Measurements from ENCODE around the gene CDCA8. TPM values are rescaled to one million over a fixed set of nuclear protein-coding genes. Genes with fewer than 3 reads are reported as not detected.

The CDCA8 gene
- total RNA-seq, 1 experiment from 2014 or later = 51.7 TPM

DNA sequence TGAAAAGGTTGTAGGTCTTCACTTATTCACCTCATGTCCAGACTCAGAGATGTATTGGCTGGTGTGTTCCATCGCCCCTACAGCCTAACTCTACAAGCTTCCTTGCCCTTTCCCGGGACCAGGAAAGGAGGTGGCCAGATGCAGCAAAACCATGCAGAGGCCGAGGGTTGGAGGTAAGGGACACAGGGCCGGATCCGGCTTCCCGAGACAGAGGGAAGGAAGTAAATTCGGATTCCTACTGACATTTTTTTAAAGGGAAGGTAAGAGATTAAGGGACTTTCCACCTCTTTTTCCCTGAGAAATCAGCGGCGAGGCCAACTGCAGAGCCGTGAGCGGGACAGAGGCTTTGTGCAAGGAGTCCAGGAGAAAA, 59.9 kb downstream of the CDCA8 start (continued):
- TF ChIP-seq, protein P1, sequence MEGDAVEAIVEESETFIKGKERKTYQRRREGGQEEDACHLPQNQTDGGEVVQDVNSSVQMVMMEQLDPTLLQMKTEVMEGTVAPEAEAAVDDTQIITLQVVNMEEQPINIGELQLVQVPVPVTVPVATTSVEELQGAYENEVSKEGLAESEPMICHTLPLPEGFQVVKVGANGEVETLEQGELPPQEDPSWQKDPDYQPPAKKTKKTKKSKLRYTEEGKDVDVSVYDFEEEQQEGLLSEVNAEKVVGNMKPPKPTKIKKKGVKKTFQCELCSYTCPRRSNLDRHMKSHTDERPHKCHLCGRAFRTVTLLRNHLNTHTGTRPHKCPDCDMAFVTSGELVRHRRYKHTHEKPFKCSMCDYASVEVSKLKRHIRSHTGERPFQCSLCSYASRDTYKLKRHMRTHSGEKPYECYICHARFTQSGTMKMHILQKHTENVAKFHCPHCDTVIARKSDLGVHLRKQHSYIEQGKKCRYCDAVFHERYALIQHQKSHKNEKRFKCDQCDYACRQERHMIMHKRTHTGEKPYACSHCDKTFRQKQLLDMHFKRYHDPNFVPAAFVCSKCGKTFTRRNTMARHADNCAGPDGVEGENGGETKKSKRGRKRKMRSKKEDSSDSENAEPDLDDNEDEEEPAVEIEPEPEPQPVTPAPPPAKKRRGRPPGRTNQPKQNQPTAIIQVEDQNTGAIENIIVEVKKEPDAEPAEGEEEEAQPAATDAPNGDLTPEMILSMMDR (IDR thresholded peaks at IDR 0.05 in 2 of 3, conservative IDR thresholded peaks at IDR 0.05 in 1 of 3; ENCODE audit: borderline replicate concordance in 1 of 3, insufficient read depth in 1 of 3, low read depth in 2 of 3, low read length in 2 of 3) = no peak
- TF ChIP-seq CBX3 (IDR thresholded peaks at IDR 0.05; ENCODE audit: low read depth) (no peak), ZNF274 (IDR thresholded peaks at IDR 0.05; ENCODE audit: low read depth, low read length) (no peak), FOSL1 (IDR thresholded peaks at IDR 0.05; ENCODE audit: low read depth) (no peak), CEBPB (IDR thresholded peaks at IDR 0.05; ENCODE audit: low read depth) (no peak), POLR2AphosphoS5 (IDR thresholded peaks at IDR 0.05; ENCODE audit: low read depth, low read length) (no peak), EGR1 (IDR thresholded peaks at IDR 0.05; ENCODE audit: low read depth) (no peak), JUND (IDR thresholded peaks at IDR 0.05) (no peak), ELF1 (IDR thresholded peaks at IDR 0.05; ENCODE audit: borderline replicate concordance, low read depth) (no peak), SIN3A (IDR thresholded peaks at IDR 0.05; ENCODE audit: low read depth) (no peak), ZFX (IDR thresholded peaks at IDR 0.05) (no peak)
- TF ChIP-seq, protein P2, sequence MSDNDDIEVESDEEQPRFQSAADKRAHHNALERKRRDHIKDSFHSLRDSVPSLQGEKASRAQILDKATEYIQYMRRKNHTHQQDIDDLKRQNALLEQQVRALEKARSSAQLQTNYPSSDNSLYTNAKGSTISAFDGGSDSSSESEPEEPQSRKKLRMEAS (IDR thresholded peaks at IDR 0.05) = no peak
- TF ChIP-seq, protein P3, sequence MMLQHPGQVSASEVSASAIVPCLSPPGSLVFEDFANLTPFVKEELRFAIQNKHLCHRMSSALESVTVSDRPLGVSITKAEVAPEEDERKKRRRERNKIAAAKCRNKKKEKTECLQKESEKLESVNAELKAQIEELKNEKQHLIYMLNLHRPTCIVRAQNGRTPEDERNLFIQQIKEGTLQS (IDR thresholded peaks at IDR 0.05) = no peak

- H3K4me3 ChIP-seq (replicated peaks in 1 of 2; ENCODE audit: low read depth in 1 of 2, low read length in 2 of 2) = peak overlapping the region; percentile 51 to 61
- H3K9me3 ChIP-seq (ENCODE audit: control insufficient read depth in 1 of 2, insufficient read depth in 1 of 2, low read depth in 1 of 2, low read length in 2 of 2) = no peaks in the 10 kb centered on the region
- H3K79me2 ChIP-seq (ENCODE audit: insufficient read depth, low read length) = no peaks in the 10 kb centered on the region
- ChIA-PET POLR2A (no interaction called here), RAD21 (ENCODE audit: low non-redundant PET in 1 of 2, low total read pairs in 2 of 2, uncharacterized antibody in 2 of 2, unreplicated experiment in 2 of 2) (no interaction called here), CTCF (no interaction called here)
- no peaks in the 10 kb centered on the region for H3K36me3 ChIP-seq (ENCODE audit: control insufficient read depth in 1 of 2, insufficient read depth in 2 of 2, low read length in 2 of 2)
- no peak overlapping the region for H2AFZ ChIP-seq (ENCODE audit: low read depth, low read length, poor library complexity, severe bottlenecking)
- H3K9me2 ChIP-seq (ENCODE audit: insufficient read depth) = no peaks in the 10 kb centered on the region
- H4K20me1 ChIP-seq (ENCODE audit: insufficient read depth) = no peaks in the 10 kb centered on the region
- BruUV-seq (replicated peaks) = no TSS peak
- DNase-seq (ENCODE audit: low read depth, low spot score) = peak; percentile 8
- ATAC-seq = peak; percentile 90
- peak overlapping the region; percentile 87 for H3K4me2 ChIP-seq (ENCODE audit: low read length)
- intact Hi-C loops (cut with micrococcal nuclease) = no loop called here
- H3K9ac ChIP-seq (ENCODE audit: low read length) = peak overlapping the region; percentile 51
- peaks cover 5 to 23% of the 10 kb centered on the region in 2 experiments; a peak in 3 of 4 replicates for H3K4me1 ChIP-seq (ENCODE audit: control insufficient read depth in 1 of 2, insufficient read depth in 2 of 2, low read length in 2 of 2)
- no peaks in the 10 kb centered on the region; the same call in 1 of the 2 replicates for H3K27me3 ChIP-seq (ENCODE audit: insufficient read depth, low read length)
- H3K27ac ChIP-seq (ENCODE audit: low read depth, low read length) = peak overlapping the region; percentile 82; the same call in 1 of the 2 replicates
- TF ChIP-seq CEBPB (IDR thresholded peaks at IDR 0.05; ENCODE audit: low read depth) (no peak), ZNF274 (IDR thresholded peaks at IDR 0.05; ENCODE audit: low read depth, low read length) (no peak), ZFX (IDR thresholded peaks at IDR 0.05) (peak; percentile 89), SP1 (IDR thresholded peaks at IDR 0.05; ENCODE audit: low read depth) (no peak), POLR2AphosphoS5 (IDR thresholded peaks at IDR 0.05; ENCODE audit: low read depth, low read length) (peak; percentile 79), POLR2A (IDR thresholded peaks at IDR 0.05; ENCODE audit: borderline replicate concordance, extremely low read depth, insufficient read depth, insufficient read length) (peak; percentile 82)
- TF ChIP-seq, protein P1 (IDR thresholded peaks at IDR 0.05 in 2 of 3, conservative IDR thresholded peaks at IDR 0.05 in 1 of 3; ENCODE audit: borderline replicate concordance in 1 of 3, insufficient read depth in 1 of 3, low read depth in 2 of 3, low read length in 2 of 3) = no peak
- TF ChIP-seq, protein P3 (IDR thresholded peaks at IDR 0.05) = no peak
- TF ChIP-seq, protein P2 (IDR thresholded peaks at IDR 0.05) = peak; percentile 26; the same call in 1 of the 2 replicates
Observed at GRCh38 chr1:37752583-37753471, 60.5 kb downstream of the CDCA8 start.
